GM21717 (cell line): Measurements from ENCODE around the gene CCDC8.
"Not testable (repeated sequence)": the region's sequence is repeated elsewhere in the genome, so short reads cannot be mapped to it uniquely, and the experiment has no call there.

ENCODE experiments used
- ATAC-seq: cut with Tn5 transposase; IDR thresholded peaks from one replicate; pipeline ENCODE4 v1.9.1; 2021; ENCODE audit warnings: mild to moderate bottlenecking, moderate library complexity; ENCODE audit not compliant: unreplicated experiment

The CCDC8 gene

DNA sequence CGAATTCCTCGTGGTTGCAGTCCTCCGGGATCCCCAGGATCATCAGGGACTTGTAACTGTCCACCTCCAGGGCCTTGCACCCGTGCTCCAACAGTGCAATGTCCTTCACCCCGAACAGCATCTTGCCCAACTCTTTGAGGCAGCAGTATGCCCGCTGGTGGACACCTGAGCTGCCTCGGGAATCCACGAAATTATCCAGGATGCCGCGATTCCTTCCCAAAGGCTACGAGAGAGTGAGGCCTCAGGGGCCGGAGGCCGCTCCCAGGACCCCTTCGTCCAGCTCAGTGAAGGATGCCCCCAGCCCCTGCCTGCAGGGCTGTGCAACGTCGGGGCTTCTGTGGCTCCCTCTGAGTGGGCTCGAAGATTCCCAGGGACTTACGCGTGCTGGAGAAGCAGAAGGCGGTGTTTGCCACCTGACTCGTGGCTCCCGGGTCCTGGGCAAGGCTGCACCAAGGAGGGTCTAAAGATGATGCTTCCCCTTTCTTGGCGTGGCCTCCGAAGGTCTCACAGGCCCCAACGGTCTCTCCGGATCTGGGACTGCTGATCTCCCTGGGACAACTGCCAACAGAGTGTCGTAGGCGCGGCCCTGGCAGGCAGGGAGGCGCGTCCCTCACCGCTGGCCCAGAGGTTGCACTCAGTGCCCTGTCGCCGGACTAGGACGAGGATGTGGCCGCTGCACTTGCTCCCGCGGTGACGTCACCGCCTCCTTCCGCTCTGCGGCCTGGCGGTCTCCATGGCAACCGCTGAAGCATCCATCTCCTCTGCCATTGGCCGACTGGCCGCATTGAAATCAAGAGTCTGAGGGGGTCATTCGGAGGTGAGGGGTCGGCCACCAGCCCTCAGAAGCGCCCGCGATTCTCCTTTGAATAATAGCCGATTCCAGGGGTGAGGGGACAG is 15.1 kb upstream of the CCDC8 start, which contains the start of gene PNMA8C:
Gene PNMA8C, minus strand, starts transcription at position 698 of the 897 bp plus-strand sequence. Its CDS starts 577 bp downstream, at position 121.
- no peak for ATAC-seq

- ATAC-seq, result no peak
Measured at GRCh38 chr19:46427518-46428045, 14.2 kb upstream of the CCDC8 start.

- no peak for ATAC-seq
Measured at GRCh38 chr19:46426506-46427162, 13.3 kb upstream of the CCDC8 start.

GRCh38 chr19:46426035-46426505 is 12.7 kb upstream of the CCDC8 start:
- ATAC-seq, result no peak

- no peak for ATAC-seq
Measured at GRCh38 chr19:46423188-46423587, 9.8 kb upstream of the CCDC8 start.

GRCh38 chr19:46422344-46422743 is 9.0 kb upstream of the CCDC8 start:
- ATAC-seq, result no peak

- no peak for ATAC-seq
Measured at GRCh38 chr19:46420056-46420455, 6.7 kb upstream of the CCDC8 start.

GRCh38 chr19:46415804-46416709 is 2.7 kb upstream of the CCDC8 start:
- ATAC-seq, result not testable (repeated sequence)

GRCh38 chr19:46414899-46415298 is 1.5 kb upstream of the CCDC8 start:
- not testable (repeated sequence) for ATAC-seq

DNA sequence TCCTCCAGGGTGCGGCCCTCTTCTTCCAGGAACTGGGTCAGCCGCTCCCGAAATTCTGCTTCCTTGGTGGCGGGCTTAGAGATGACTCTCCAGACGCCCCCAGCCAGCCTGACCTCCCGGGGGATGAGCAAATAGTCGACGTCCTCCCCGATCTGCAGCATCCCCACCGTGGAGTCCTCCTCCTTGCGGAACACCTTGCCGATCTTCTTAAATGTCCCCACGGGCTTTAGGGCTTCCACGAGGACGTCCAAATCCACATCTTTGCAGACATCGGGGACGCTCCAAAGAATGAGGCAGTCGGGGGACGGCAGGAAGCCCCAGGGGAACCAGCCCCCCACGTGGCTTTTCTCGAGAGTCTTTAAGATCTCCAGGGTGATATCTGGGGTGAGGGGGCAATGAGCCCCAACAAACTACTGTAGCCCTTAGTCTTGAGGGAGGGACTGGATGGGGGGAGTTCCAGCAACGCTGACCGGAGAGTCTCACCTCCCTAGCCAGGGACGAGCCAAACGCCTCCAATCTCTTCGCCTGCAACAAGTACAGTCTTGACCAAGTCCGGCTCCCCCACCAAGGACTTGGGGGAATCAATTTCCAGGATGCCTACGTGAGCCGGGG is 608 bp downstream of the CCDC8 start:
- ATAC-seq, result no peak

- no peak for ATAC-seq
Measured at GRCh38 chr19:46411925-46412649, 1.3 kb downstream of the CCDC8 start.

DNA sequence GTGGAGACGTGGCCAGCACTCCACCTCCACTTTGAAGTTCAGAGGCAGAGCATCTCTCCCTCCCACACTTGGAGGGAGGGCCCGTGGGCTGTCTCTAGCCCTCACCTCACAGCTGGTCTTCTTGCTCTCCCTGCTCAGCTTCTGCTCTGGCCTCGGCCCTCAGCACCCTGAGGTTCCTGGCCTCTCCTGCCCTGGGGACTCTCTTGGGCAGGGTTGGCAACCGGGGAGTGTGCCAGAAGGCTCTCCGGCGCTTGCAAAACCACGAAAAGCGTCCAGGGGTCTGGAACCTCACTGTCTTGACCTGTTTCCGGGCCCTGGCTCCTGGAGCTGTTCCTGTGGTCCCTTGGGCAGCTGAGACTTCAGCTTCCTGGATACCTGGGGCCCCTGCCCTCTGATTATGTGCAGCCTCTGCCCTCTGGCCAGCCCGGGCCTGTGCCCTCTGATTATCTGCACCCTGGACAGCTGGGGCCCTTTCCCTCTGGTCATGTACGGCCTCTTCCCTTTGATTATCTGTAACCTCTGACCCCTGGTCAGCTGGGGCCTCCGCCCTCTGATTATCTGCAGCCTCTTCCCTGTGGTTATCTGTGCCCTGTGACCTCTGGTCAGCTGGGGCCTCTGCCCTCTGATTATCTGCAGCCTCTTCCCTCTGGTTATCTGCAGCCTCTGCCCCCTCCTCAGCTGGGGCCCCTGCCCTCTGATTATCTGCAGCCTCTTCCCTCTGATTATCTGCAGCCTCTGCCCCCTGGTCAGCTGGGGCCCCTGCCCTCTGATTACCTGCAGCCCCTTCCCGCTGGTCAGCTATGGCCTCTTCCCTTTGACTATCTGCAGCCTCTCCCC is 2.1 kb downstream of the CCDC8 start:
- no peak for ATAC-seq

DNA sequence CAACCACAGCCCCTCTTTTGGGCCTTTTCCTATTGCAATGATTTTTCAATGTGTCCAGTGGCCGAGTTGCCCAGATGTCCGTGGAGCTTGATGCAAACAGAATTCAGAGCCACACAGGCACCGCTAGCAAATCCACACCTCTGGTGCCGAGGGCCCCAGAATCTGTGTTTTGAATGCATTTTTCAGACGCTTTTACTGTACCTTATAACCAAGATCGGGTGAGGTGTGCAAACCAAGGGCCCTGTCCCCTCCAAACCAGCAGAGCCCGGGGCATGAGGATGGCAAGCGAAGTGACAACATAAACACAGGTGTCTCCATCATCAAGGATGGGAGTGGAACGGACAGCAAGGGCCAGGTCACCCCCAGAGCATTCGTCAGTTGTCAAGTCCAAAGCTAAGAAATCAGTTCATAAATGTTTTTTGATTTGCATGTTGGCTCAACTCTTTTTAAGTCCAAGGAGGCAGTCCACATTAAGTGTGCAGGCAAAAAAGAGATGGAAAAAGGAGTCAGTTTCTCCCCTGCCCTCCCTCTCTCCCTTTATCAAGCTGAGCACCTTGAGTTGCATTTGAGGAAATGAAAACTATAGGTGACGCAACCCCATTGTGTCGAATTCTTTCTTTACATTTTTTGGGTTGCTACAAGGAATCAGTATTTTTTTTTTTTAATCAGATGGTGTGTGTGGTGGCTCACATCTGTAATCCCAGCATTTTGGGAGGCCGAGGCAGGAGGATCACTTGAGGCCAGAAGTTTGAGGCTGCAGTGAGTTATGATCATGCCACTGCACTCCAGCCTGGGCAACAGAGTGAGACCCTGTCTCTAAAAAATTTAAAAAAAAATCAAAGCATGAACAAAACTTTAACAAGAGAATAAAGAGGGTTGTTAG is 2.9 kb downstream of the CCDC8 start:
- no peak for ATAC-seq

DNA sequence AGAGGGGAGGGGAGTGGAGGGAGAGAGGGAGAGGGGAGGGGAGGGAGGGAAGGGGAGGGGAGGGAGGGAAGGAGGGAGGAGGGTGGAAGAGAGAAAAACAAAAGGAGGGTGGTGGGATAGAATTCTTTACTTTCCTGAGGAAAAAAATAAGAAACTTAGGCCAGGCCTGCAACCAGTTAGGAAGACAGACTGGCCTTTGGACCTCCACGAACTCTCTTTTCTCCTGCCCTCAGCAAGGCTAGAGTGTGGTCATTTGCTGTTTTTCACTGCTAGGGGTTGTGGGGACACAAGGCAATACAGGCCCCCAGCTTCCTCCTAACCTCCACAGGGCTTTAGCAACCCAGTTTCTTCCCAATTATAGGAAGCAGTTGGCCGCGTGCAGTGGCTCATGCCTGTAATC is 4.2 kb downstream of the CCDC8 start:
- ATAC-seq, result no peak

GRCh38 chr19:46408664-46409039 is 4.7 kb downstream of the CCDC8 start:
- ATAC-seq, result no peak

DNA sequence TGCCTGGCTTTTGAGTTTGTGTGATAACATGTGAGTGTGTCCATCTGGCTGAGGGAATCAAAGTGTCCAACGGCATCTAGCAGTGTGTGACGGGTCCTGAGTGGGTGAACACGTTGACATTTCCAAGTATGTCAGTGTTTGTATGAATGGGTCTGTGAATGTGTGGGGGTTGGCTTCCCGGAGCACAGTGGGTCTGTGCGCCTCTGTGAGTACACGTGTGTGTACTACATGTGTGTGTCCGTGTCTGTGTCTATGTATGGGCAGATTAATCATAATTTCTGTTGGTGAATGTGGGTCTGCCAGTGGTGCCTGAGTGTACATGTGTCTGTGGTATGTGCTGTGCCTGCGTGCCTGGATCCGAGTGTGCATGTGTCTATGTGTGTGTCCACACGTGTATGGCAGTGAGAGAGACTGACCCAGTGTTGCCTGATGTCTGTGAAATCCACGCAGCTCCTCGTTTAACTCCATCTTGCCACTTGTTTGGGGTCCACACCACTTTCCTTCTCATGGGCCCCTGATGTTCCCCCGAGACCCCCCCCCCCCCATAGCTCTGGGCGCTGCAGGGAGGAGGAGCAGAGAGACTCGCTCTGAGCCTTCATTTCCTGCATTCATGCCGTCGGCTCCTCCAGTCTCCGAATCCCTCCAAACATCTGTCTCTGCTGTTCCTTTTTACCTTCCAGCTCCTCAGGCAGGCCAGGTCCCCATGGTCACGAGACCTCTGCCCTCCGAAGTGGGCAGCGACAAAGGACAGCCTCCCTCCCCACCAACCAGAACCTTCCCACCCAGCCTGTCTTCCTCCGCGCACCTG is 5.3 kb downstream of the CCDC8 start:
- no peak for ATAC-seq

- ATAC-seq, result no peak
Measured at GRCh38 chr19:46406976-46407375, 6.4 kb downstream of the CCDC8 start.
